ENCODE results near the gene CLNK. TPM values are rescaled to one million over a fixed set of nuclear protein-coding genes. Genes with fewer than 3 reads are reported as not detected.

CLNK gene
- polyA plus RNA-seq, 1 of the 3 experiments (the other 2 are of a cell fraction), result not detected

DNA sequence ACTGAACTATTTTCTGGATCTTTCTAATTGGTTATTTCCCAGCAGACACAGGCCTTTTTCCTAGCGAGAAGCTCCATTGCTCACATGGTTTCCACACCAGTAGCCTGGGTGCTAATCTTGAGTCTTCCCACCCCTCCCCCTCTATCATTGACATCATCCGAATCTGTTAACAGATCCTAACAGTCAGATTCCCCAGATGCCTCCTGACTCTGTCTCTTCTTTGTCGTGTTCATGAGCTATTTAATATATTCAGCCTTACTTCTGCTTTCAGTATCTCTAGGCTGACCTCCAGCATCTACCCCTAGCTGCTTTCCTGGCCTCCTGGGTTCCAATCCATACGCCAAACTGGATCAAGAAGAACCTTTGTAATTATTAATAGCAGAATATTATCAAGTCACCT lies 85.0 kb downstream of the CLNK start:
- no peak overlapping the region for H2AFZ ChIP-seq (ENCODE audit: low read depth)
- CTCF ChIA-PET, result interaction anchor here (1.0 to 1.3 kb wide), 2 partner anchors 17 to 20 kb away, joined by 3 read pairs; no protein-coding TSS in a partner anchor

DNA sequence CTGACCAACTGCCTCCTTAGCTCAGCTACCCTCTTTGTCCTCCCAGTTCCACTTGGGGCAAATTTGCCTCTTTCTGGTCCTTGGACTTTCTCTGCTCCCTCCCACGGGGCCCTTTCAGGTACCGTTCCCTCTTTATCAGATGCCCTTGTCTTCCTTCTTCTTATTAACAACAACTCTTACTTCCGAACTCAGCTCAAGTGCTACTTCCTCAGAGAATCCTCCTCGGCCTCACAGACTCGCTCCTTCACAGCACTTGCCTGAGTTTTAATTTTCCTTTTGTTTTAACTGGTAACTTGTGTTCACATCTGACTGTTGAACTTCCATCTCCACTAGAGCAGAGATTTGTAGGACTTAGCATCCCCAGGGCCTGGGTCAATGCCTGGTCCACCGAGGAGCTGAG lies 85.7 kb downstream of the CLNK start:
- Histone ChIP-seq H2AFZ (ENCODE audit: low read depth) (no peak overlapping the region), H3K36me3 (replicated peaks in 1 of 2; ENCODE audit: control insufficient read depth in 1 of 2, insufficient read depth in 2 of 2, low read length in 1 of 2) (no peaks in the 10 kb centered on the region), H3K4me2 (no peak overlapping the region), H4K20me1 (ENCODE audit: insufficient read depth) (no peaks in the 10 kb centered on the region), H3K9me2 (no peaks in the 10 kb centered on the region), H3F3A (replicated peaks; ENCODE audit: insufficient read depth) (no peaks in the 10 kb centered on the region), H3K4me1 (ENCODE audit: control insufficient read depth in 1 of 2, insufficient read depth in 2 of 2, low read depth in 1 of 2, low read length in 1 of 2) (no peaks in the 10 kb centered on the region), H3K4me3 (ENCODE audit: low read depth in 2 of 2, low read length in 1 of 2) (no peak overlapping the region), H3K79me2 (ENCODE audit: insufficient read depth) (no peaks in the 10 kb centered on the region), H3K9me3 (no peaks in the 10 kb centered on the region), H3K27ac (ENCODE audit: low read depth in 2 of 2, low read length in 1 of 2) (no peak overlapping the region), H3K27me3 (ENCODE audit: insufficient read depth) (no peaks in the 10 kb centered on the region), H3K9ac (no peak overlapping the region)
- no peak for DNase-seq
- 12% methylated on average over 6 of the region's 6 CpGs for WGBS (ENCODE audit: low lambda C conversion rate)
- TF ChIP-seq TAF1 (IDR thresholded peaks at IDR 0.05; ENCODE audit: borderline replicate concordance, low read depth, low read length), result no peak
- no peak for TF ChIP-seq JUND (IDR thresholded peaks at IDR 0.05)
- TF ChIP-seq FOXJ3 (CRISPR knock-in tag; IDR thresholded peaks at IDR 0.05), result no peak
- TF ChIP-seq FOXM1 (IDR thresholded peaks at IDR 0.05; ENCODE audit: low read depth), result no peak
- no peak for TF ChIP-seq EZH2phosphoT487 (IDR thresholded peaks at IDR 0.05; ENCODE audit: borderline replicate concordance, low read depth)
- TF ChIP-seq, protein P1, sequence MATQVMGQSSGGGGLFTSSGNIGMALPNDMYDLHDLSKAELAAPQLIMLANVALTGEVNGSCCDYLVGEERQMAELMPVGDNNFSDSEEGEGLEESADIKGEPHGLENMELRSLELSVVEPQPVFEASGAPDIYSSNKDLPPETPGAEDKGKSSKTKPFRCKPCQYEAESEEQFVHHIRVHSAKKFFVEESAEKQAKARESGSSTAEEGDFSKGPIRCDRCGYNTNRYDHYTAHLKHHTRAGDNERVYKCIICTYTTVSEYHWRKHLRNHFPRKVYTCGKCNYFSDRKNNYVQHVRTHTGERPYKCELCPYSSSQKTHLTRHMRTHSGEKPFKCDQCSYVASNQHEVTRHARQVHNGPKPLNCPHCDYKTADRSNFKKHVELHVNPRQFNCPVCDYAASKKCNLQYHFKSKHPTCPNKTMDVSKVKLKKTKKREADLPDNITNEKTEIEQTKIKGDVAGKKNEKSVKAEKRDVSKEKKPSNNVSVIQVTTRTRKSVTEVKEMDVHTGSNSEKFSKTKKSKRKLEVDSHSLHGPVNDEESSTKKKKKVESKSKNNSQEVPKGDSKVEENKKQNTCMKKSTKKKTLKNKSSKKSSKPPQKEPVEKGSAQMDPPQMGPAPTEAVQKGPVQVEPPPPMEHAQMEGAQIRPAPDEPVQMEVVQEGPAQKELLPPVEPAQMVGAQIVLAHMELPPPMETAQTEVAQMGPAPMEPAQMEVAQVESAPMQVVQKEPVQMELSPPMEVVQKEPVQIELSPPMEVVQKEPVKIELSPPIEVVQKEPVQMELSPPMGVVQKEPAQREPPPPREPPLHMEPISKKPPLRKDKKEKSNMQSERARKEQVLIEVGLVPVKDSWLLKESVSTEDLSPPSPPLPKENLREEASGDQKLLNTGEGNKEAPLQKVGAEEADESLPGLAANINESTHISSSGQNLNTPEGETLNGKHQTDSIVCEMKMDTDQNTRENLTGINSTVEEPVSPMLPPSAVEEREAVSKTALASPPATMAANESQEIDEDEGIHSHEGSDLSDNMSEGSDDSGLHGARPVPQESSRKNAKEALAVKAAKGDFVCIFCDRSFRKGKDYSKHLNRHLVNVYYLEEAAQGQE (IDR thresholded peaks at IDR 0.05; ENCODE audit: low read depth, low read length), result no peak
- no peak for TF ChIP-seq GABPA (IDR thresholded peaks at IDR 0.05; ENCODE audit: low read depth)
- TF ChIP-seq, protein P2, sequence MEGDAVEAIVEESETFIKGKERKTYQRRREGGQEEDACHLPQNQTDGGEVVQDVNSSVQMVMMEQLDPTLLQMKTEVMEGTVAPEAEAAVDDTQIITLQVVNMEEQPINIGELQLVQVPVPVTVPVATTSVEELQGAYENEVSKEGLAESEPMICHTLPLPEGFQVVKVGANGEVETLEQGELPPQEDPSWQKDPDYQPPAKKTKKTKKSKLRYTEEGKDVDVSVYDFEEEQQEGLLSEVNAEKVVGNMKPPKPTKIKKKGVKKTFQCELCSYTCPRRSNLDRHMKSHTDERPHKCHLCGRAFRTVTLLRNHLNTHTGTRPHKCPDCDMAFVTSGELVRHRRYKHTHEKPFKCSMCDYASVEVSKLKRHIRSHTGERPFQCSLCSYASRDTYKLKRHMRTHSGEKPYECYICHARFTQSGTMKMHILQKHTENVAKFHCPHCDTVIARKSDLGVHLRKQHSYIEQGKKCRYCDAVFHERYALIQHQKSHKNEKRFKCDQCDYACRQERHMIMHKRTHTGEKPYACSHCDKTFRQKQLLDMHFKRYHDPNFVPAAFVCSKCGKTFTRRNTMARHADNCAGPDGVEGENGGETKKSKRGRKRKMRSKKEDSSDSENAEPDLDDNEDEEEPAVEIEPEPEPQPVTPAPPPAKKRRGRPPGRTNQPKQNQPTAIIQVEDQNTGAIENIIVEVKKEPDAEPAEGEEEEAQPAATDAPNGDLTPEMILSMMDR (IDR thresholded peaks at IDR 0.05), result no peak
- no peak for TF ChIP-seq RXRA (IDR thresholded peaks at IDR 0.05; ENCODE audit: borderline replicate concordance, low read depth)
- TF ChIP-seq, protein P3, sequence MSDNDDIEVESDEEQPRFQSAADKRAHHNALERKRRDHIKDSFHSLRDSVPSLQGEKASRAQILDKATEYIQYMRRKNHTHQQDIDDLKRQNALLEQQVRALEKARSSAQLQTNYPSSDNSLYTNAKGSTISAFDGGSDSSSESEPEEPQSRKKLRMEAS (IDR thresholded peaks at IDR 0.05; ENCODE audit: low read depth), result no peak
- ChIA-PET POLR2A (no interaction called here), CTCF (interaction anchor here (1.0 to 1.3 kb wide), 2 partner anchors 16 to 20 kb away, joined by 3 read pairs; no protein-coding TSS in a partner anchor)

More for the DNA sequence above, 85.0 kb downstream of the CLNK start:
- Histone ChIP-seq H3K9me2 (no peaks in the 10 kb centered on the region), H3K4me1 (ENCODE audit: control insufficient read depth in 1 of 2, insufficient read depth in 2 of 2, low read depth in 1 of 2, low read length in 1 of 2) (no peaks in the 10 kb centered on the region), H3K36me3 (replicated peaks in 1 of 2; ENCODE audit: control insufficient read depth in 1 of 2, insufficient read depth in 2 of 2, low read length in 1 of 2) (no peaks in the 10 kb centered on the region), H3K79me2 (ENCODE audit: insufficient read depth) (no peaks in the 10 kb centered on the region), H3K9me3 (no peaks in the 10 kb centered on the region), H3K4me2 (no peak overlapping the region), H3K27ac (ENCODE audit: low read depth in 2 of 2, low read length in 1 of 2) (no peak overlapping the region), H4K20me1 (ENCODE audit: insufficient read depth) (no peaks in the 10 kb centered on the region), H3K27me3 (ENCODE audit: insufficient read depth) (no peaks in the 10 kb centered on the region), H3F3A (replicated peaks; ENCODE audit: insufficient read depth) (no peaks in the 10 kb centered on the region), H3K4me3 (ENCODE audit: low read depth in 2 of 2, low read length in 1 of 2) (no peak overlapping the region), H3K9ac (no peak overlapping the region)
- no peak for DNase-seq
- WGBS (ENCODE audit: low lambda C conversion rate), result 13% methylated on average over 4 of the region's 4 CpGs
- TF ChIP-seq EZH2phosphoT487 (IDR thresholded peaks at IDR 0.05; ENCODE audit: borderline replicate concordance, low read depth), result no peak
- TF ChIP-seq EP300 (IDR thresholded peaks at IDR 0.05; ENCODE audit: borderline replicate concordance in 1 of 2, low read depth in 1 of 2, low read length in 1 of 2), result no peak
- TF ChIP-seq RFX5 (IDR thresholded peaks at IDR 0.05; ENCODE audit: low read length), result no peak
- TF ChIP-seq, protein P4, sequence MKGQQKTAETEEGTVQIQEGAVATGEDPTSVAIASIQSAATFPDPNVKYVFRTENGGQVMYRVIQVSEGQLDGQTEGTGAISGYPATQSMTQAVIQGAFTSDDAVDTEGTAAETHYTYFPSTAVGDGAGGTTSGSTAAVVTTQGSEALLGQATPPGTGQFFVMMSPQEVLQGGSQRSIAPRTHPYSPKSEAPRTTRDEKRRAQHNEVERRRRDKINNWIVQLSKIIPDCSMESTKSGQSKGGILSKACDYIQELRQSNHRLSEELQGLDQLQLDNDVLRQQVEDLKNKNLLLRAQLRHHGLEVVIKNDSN (IDR thresholded peaks at IDR 0.05; ENCODE audit: borderline replicate concordance, low read depth), result no peak
- TF ChIP-seq, protein P5, sequence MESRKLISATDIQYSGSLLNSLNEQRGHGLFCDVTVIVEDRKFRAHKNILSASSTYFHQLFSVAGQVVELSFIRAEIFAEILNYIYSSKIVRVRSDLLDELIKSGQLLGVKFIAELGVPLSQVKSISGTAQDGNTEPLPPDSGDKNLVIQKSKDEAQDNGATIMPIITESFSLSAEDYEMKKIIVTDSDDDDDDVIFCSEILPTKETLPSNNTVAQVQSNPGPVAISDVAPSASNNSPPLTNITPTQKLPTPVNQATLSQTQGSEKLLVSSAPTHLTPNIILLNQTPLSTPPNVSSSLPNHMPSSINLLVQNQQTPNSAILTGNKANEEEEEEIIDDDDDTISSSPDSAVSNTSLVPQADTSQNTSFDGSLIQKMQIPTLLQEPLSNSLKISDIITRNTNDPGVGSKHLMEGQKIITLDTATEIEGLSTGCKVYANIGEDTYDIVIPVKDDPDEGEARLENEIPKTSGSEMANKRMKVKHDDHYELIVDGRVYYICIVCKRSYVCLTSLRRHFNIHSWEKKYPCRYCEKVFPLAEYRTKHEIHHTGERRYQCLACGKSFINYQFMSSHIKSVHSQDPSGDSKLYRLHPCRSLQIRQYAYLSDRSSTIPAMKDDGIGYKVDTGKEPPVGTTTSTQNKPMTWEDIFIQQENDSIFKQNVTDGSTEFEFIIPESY (IDR thresholded peaks at IDR 0.05; ENCODE audit: borderline replicate concordance, low read depth), result no peak
- TF ChIP-seq RAD21 (IDR thresholded peaks at IDR 0.05; ENCODE audit: low read length), result no peak
- no peak for TF ChIP-seq FOSL2 (IDR thresholded peaks at IDR 0.05; ENCODE audit: borderline replicate concordance, low read depth)
- no peak for TF ChIP-seq CHD2 (IDR thresholded peaks at IDR 0.05; ENCODE audit: low read length, partially characterized antibody)
- no peak for TF ChIP-seq ELF1 (IDR thresholded peaks at IDR 0.05)
- no peak for TF ChIP-seq TCF12 (IDR thresholded peaks at IDR 0.05)
- no peak for TF ChIP-seq SMC3 (IDR thresholded peaks at IDR 0.05; ENCODE audit: low read depth, low read length)
- POLR2A ChIA-PET, result no interaction called here
